PC-9 (cell line): ENCODE measurements around the gene SAMD7. TPM values are rescaled to one million over a fixed set of nuclear protein-coding genes. Genes with fewer than 3 reads are reported as not detected.

Experiments
- BruUV-seq: library from RNA; stranded (reverse); fragments of 400-500 nt; replicated peaks from 2 replicates; lab custom pipeline; 2021; lab: Mats Ljungman, UMichigan
- CTCF ChIA-PET: fragments of 300-600 bp; sonication (Branson Sonifier 250); formaldehyde crosslinking; loops from one replicate; lab custom pipeline; 2022; ENCODE audit warnings: antibody characterized with exemption; lab: Charles Lee
- POLR2A ChIA-PET: fragments of 300-600 bp; sonication (Branson Sonifier 250); formaldehyde crosslinking; loops from one replicate; lab custom pipeline; 2022; ENCODE audit warnings: antibody characterized with exemption; ENCODE audit not compliant: unreplicated experiment; lab: Charles Lee
- DNase-seq, 2 experiments: peaks; one replicate each; pipeline versions ENCODE4 v3.0.0 to v3.0.0-alpha.2; 2015 to 2022; ENCODE audit warnings: mixed read lengths in 1 of 2
- H2AFZ ChIP-seq: fragments of 200-600 bp; sonication (generic); 2 replicates; pipeline ENCODE4 v1.8.1; 2017; ENCODE audit warnings: antibody characterized with exemption
- H3F3A ChIP-seq: fragments of 200-600 bp; sonication (generic); 2 replicates; pipeline ENCODE4 v1.8.1; 2017; ENCODE audit warnings: antibody characterized with exemption, mild to moderate bottlenecking, low read depth; ENCODE audit not compliant: insufficient read depth
- H3K27ac ChIP-seq: fragments of 200-600 bp; sonication (generic); 2 replicates; pipeline ENCODE4 v1.6.1; 2016; ENCODE audit warnings: mixed run types
- H3K27me3 ChIP-seq: fragments of 200-600 bp; sonication (generic); 2 replicates; pipeline ENCODE4 v1.6.1; 2016; ENCODE audit warnings: low read depth, mixed run types; ENCODE audit not compliant: insufficient read depth
- H3K36me3 ChIP-seq: fragments of 200-600 bp; sonication (generic); 2 replicates; pipeline ENCODE4 v1.6.1; 2016; ENCODE audit warnings: low read depth, mixed run types
- H3K4me1 ChIP-seq: fragments of 200-600 bp; sonication (generic); replicated peaks from 2 replicates; pipeline ENCODE4 v1.6.1; 2016; ENCODE audit warnings: mixed run types; ENCODE audit not compliant: insufficient read depth
- H3K4me2 ChIP-seq: fragments of 200-600 bp; sonication (generic); 2 replicates; pipeline ENCODE4 v1.6.1; 2017; ENCODE audit warnings: mixed run types
- H3K4me3 ChIP-seq: fragments of 200-600 bp; sonication (generic); 2 replicates; pipeline ENCODE4 v1.6.1; 2016; ENCODE audit warnings: mixed run types
- H3K79me2 ChIP-seq: fragments of 200-600 bp; sonication (generic); 2 replicates; pipeline ENCODE4 v1.6.1; 2017; ENCODE audit warnings: low read depth, mixed run types
- H3K9me2 ChIP-seq: fragments of 200-600 bp; sonication (generic); 2 replicates; pipeline ENCODE4 v1.8.1; 2017; ENCODE audit warnings: mild to moderate bottlenecking; ENCODE audit not compliant: insufficient read depth
- H3K9me3 ChIP-seq: fragments of 200-600 bp; sonication (generic); 2 replicates; pipeline ENCODE4 v1.8.1; 2016; ENCODE audit warnings: low read depth; ENCODE audit not compliant: insufficient read depth
- H4K20me1 ChIP-seq: fragments of 200-600 bp; sonication (generic); 2 replicates; pipeline ENCODE4 v1.8.1; 2017; ENCODE audit not compliant: insufficient read depth
- CTCF ChIP-seq: fragments of 200-600 bp; sonication (generic); conservative IDR thresholded peaks from 2 replicates; pipeline ENCODE4 v1.6.1; 2017; ENCODE audit warnings: mixed run types, antibody characterized with exemption, mild to moderate bottlenecking, moderate library complexity
- EZH2 ChIP-seq: fragments of 200-600 bp; sonication (generic); IDR thresholded peaks from 2 replicates; pipeline ENCODE4 v1.8.0; 2017; ENCODE audit warnings: antibody characterized with exemption, low read depth
- intact Hi-C: fragments of 100-400 bp; cut with micrococcal nuclease; formaldehyde crosslinking; loops from one replicate; pipeline ENCODE4 v1.10.0; 2022; ENCODE audit not compliant: unreplicated experiment
- total RNA-seq: library from RNA; stranded (reverse); gene quantifications from 2 replicates; pipeline ENCODE4 v1.2.3, GENCODE V29; 2021

The SAMD7 gene
- total RNA-seq, 1 experiment from 2014 or later, result not detected

- BruUV-seq, result no TSS peak
- TF ChIP-seq CTCF, result no peak
- TF ChIP-seq EZH2, result no peak
- Histone ChIP-seq H3K4me2 (no peak overlapping the region), H3F3A (no peaks in the 10 kb centered on the region), H4K20me1 (no peaks in the 10 kb centered on the region), H3K4me1 (no peaks in the 10 kb centered on the region), H3K36me3 (no peaks in the 10 kb centered on the region), H2AFZ (no peak overlapping the region), H3K9me2 (no peaks in the 10 kb centered on the region), H3K27ac (no peak overlapping the region), H3K79me2 (no peaks in the 10 kb centered on the region), H3K4me3 (no peak overlapping the region), H3K9me3 (no peaks in the 10 kb centered on the region), H3K27me3 (no peaks in the 10 kb centered on the region)
- intact Hi-C loops, result no loop called here
- no peak for DNase-seq
- ChIA-PET POLR2A (no interaction called here), CTCF (no interaction called here)
These were observed 29.3 kb downstream of the SAMD7 start for GRCh38 chr3:169940470-169941181.

- no peak for DNase-seq
- Histone ChIP-seq H3F3A (no peaks in the 10 kb centered on the region), H3K79me2 (no peaks in the 10 kb centered on the region), H3K27ac (no peak overlapping the region), H3K27me3 (no peaks in the 10 kb centered on the region), H4K20me1 (no peaks in the 10 kb centered on the region), H3K4me3 (no peak overlapping the region), H3K36me3 (no peaks in the 10 kb centered on the region), H3K9me3 (no peaks in the 10 kb centered on the region), H3K4me2 (no peak overlapping the region), H3K4me1 (no peaks in the 10 kb centered on the region), H3K9me2 (no peaks in the 10 kb centered on the region), H2AFZ (no peak overlapping the region)
- ChIA-PET POLR2A (no interaction called here), CTCF (no interaction called here)
- no peak for TF ChIP-seq EZH2
- no peak for TF ChIP-seq CTCF
- intact Hi-C loops, result no loop called here
- no TSS peak for BruUV-seq
These were observed 33.9 kb downstream of the SAMD7 start for GRCh38 chr3:169945313-169945712.

- H3K79me2 ChIP-seq, result no peaks in the 10 kb centered on the region
- TF ChIP-seq EZH2 (no peak), CTCF (no peak)
- BruUV-seq, result no TSS peak
- ChIA-PET CTCF (interaction anchor here (0.6 kb wide), 1 partner anchor 40 kb away, joined by 3 read pairs; no protein-coding TSS in a partner anchor), POLR2A (no interaction called here)
- no peak overlapping the region for H2AFZ ChIP-seq
- DNase-seq, result no peak
- no peak overlapping the region for H3K4me3 ChIP-seq
- H4K20me1 ChIP-seq, result no peaks in the 10 kb centered on the region
- H3K27me3 ChIP-seq, result no peaks in the 10 kb centered on the region
- H3F3A ChIP-seq, result no peaks in the 10 kb centered on the region
- intact Hi-C loops, result no loop called here
- H3K36me3 ChIP-seq, result no peaks in the 10 kb centered on the region
- H3K4me2 ChIP-seq, result no peak overlapping the region
- H3K27ac ChIP-seq, result no peak overlapping the region
- no peaks in the 10 kb centered on the region for H3K4me1 ChIP-seq
- no peaks in the 10 kb centered on the region for H3K9me2 ChIP-seq
- H3K9me3 ChIP-seq, result no peaks in the 10 kb centered on the region
These were observed 35.0 kb downstream of the SAMD7 start for GRCh38 chr3:169946336-169946735.
